ENCODE data around the gene CDKN2B.
A peak's percentile ranks its signal among the peaks of the same experiment; 100 is the strongest.

Gene CDKN2B

DNA sequence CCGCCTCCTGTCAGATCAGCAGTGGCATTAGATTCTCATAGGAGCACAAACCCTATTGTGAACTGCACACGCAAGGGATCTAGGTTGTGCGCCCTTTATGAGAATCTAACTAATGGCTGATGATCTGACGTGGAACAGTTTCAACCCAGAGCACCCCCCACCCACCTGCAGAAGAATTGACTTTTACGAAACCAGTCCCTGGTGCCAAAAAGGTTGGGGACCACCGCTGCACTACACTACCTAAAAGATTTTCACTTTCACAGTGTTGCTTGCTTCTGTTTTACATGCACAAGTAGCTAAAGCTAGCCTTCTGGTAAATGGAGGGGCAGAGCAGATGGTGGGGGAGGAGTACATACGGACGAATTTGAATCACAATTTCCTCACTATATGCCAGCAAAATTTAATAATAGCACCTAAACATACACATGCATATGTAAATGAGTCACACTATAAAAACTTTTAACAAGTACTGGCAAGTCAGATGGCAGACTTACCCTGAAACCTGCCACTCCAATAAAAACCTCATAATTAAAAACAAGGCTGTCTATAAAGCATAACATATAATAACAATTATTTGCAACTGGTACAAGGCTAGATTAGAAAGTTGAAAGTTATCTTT lies 24.0 kb upstream of the CDKN2B start:
- no peak for DNase-seq

GRCh38 chr9:22031655-22032411 lies 22.7 kb upstream of the CDKN2B start:
- DNase-seq: no peak

GRCh38 chr9:22030101-22030598 lies 21.0 kb upstream of the CDKN2B start:
- DNase-seq: no peak

DNA sequence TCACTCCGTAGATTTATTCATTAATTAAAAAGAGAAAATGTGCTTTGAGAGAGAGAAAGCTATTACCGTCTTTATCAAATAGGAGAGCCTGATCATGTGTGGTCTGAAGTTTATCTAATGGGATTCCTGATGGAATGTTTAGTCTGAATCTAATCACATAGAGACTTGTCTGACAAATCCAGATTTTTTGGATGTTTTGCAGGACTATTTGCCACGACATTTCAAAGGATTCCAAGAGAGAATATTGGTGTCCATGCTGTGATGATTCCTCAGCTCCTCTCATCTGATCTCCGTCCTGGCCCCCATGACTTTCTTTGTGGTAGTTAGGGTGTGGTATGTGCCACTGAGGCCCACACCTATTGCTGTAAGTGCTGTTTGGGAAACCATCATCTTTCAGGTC lies 20.1 kb upstream of the CDKN2B start:
- no peak for DNase-seq

DNA sequence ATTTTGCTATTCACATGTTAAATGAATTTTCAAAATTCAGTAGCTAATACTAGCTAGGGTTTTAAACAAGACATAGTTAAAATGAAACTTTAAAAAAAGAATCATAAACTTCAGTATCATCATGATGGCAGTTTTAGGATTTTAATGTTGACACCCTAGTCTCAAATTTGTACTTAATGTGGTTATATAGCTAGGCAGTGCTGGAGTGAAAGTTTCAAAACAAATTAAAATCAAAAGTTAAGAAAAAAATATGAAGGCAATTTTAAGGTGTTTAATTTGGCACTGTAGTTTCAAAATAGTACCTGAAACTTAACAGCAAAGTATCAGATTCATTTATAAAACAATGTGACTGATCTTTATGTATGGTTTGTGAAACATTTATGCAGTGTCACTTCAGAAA lies 19.3 kb upstream of the CDKN2B start:
- DNase-seq: no peak

GRCh38 chr9:22026696-22027095 lies 17.6 kb upstream of the CDKN2B start:
- no peak for DNase-seq

GRCh38 chr9:22022396-22022795 lies 13.3 kb upstream of the CDKN2B start:
- no peak for DNase-seq

DNA sequence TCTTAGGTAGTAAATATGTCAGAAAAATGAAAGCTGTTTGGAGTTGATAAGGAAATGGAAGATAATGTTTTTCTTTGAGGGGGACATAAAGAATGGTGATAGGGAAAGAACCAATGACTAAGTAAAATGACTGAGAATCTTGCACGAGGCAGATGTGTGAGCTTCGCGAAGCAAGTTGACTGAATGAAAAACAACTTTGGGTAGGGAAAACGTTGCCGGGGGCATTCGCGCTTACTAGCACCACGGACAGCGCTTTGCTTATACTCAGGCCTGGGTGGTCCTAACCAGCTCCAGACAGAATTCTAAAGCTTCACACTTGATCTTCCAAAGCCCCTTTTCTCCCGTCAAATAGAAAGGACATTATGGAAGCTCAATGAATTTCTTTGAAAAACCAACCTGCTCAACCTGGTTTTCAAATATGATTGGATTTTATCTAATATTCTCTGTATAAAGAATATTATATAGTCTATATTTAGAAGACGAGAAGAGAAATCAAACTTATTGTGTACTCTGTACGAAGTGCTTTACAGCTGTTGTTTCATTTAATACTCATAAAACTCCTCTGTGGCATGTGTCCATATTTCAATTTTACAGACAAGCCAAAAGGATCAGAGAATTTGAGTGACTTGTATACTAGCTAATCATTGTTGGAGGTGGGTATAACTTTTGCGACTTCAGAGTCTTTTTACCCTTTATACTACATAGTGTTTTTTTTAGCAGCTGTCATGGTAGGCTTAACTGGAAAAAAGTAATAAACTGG lies 1.9 kb upstream of the CDKN2B start:
- DNase-seq: no peak

- DNase-seq: no peak
Measured at GRCh38 chr9:22009506-22009867, 382 bp upstream of the CDKN2B start.

GRCh38 chr9:22008384-22008716 lies 755 bp downstream of the CDKN2B start:
- no peak for DNase-seq

DNA sequence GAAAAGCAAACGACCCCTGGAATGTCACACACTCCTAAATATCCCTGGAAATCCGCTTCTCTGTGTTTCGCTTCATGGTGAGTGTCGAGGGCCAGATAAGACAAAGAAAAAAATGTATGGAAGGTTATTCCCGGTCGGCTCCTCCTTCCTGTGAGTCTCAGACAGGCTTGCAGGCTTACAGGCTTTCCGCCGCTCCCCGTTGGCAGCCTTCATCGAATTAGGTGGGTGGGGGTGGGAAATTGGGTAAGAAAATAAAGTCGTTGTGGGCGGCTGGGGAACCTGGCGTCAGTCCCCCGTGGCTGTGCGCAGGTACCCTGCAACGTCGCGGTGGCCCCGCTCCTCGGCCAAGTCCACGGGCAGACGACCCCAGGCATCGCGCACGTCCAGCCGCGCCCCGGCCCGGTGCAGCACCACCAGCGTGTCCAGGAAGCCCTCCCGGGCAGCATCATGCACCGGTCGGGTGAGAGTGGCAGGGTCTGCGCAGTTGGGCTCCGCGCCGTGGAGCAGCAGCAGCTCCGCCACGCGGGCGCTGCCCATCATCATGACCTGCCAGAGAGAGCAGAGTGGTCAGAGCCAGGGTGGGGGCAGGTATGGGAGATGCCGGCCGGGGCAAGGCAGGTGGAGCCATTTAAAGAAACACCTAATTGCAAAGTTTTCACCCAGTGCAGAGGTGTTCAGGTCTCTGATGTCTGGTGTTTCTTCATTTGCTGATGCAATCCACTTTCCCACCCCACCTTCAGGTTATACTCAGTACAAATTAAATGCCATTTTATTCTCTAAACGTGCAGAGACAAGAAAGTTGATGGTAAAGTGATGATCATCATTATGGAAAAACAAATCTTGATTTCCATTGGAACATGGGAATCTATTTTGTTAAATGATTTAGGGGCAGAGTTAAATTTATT lies 3.2 kb downstream of the CDKN2B start:
- DNase-seq: no peak

DNA sequence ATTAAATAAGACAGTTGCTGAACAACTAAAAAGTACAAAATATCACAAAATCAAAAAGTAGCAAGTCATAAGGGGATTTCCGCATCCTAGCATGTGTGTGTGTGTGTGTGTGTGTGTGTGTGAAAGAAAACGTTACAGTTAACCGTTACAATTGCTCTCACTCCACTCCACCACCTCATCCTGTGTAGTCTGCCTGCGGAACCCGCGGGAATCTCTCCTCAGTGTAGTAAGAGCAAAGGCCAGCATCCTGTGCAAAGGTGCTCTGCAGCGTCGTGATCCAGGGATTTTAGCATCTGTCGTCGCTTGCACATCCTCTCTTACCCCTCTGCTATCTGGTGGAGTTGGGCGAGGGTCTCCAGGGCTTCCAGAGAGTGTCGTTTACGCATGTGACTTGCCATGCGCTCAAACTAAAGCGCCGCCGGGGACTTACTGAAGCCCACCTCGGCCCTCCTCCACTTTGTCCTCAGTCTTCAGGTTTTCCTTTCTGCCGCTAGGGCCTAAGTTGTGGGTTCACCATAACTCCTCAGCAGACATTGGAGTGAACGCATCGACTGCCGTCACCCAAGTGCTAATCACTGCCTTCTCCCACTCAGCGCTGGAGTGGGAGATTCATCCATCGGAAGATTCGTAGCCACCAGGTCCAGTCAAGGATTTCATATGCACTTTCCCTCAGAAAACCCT lies 3.9 kb downstream of the CDKN2B start:
- DNase-seq: no peak

DNA sequence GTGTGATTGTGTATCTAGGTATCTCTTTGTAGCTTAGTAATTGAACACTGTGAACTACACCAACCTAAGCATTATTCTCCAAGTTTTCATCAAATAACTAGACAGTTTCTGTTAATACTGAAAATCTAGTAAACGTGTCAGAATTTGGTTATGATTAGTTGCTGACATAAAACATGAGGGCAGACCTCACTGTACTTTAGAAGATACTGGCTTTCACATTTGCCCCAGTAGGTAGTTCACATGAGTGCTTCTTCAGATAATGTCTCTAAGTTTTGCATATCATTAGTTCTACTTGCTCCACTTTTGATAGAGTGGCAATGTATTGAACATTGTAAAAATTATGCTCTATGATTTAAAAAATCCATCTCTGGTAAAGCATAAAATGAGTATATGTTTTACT lies 7.1 kb downstream of the CDKN2B start:
- DNase-seq: no peak

- DNase-seq: no peak
Measured at GRCh38 chr9:21998026-21998425, 11.1 kb downstream of the CDKN2B start.

- DNase-seq: no peak
Measured at GRCh38 chr9:21997480-21997879, 11.6 kb downstream of the CDKN2B start.

- no peak for DNase-seq
Measured at GRCh38 chr9:21996858-21997257, 12.2 kb downstream of the CDKN2B start.

DNA sequence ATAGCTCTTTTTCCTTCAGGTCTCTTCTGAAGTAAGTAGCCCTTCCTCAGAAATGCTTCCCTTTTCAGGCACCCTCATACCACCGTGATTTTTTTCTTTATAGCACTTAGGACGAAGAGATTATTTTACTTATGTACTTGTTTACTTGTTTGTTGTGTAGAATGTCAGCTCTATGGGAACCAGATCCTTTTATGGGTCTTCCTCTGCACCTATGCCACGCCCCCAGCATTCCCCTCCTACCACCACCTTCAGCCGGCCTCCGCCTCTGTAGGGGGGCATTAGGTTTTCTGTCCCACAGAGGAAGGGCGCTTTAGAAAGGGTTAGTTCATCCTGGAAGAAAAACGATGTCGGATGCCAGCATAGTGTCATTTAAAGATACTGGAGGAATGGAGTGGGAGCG lies 12.7 kb downstream of the CDKN2B start:
- no peak for DNase-seq

GRCh38 chr9:21995666-21996398 lies 13.3 kb downstream of the CDKN2B start:
- no peak for DNase-seq

GRCh38 chr9:21995006-21995665 lies 14.0 kb downstream of the CDKN2B start:
- DNase-seq: peak; percentile 9

GRCh38 chr9:21994556-21995005 lies 14.5 kb downstream of the CDKN2B start, which contains the start of gene CDKN2B-AS1:
Gene CDKN2B-AS1 (plus strand): TSS chr9:21994791.
- DNase-seq: no peak
